GM12872 (cell line): ENCODE data around the gene MMP20.

Source experiments
- CTCF ChIP-seq: IDR thresholded peaks from 3 replicates; pipeline ENCODE4 v1.5.1; 2011; ENCODE audit warnings: low read depth, mild to moderate bottlenecking, low read length, moderate library complexity; ENCODE audit not compliant: insufficient read depth

MMP20 gene

GRCh38 chr11:102625177-102625576 is at the start of gene MMP20:
Gene MMP20 (minus strand): TSS chr11:102625332. CDS start chr11:102625319, 13 bp downstream.
- TF ChIP-seq CTCF = no peak

- no peak for TF ChIP-seq CTCF
Observed at GRCh38 chr11:102669664-102670063, 44.5 kb upstream of the MMP20 start.

- peak; percentile 82 for TF ChIP-seq CTCF
Observed at GRCh38 chr11:102666331-102666957, 41.3 kb upstream of the MMP20 start.

- TF ChIP-seq CTCF = peak; percentile 69
Observed at GRCh38 chr11:102664001-102664752, 39.0 kb upstream of the MMP20 start.

GRCh38 chr11:102662607-102663006 is 37.5 kb upstream of the MMP20 start:
- no peak for TF ChIP-seq CTCF

- no peak for TF ChIP-seq CTCF
Observed at GRCh38 chr11:102661040-102661439, 35.9 kb upstream of the MMP20 start.

GRCh38 chr11:102656528-102656927 is 31.4 kb upstream of the MMP20 start:
- no peak for TF ChIP-seq CTCF
